T-helper 2 cell treated with Interferon-gamma antibody and Interleukin-4, amounts not matched to agents 100 ng/mL and 5 ng/mL, for 36 hours (primary cell): ENCODE measurements around the gene AEN. TPM values are rescaled to one million over a fixed set of nuclear protein-coding genes. Genes with fewer than 3 reads are reported as not detected.

ENCODE experiments used
- intact Hi-C: fragments of 100-400 bp; cut with micrococcal nuclease; formaldehyde crosslinking; loops from one replicate; pipeline ENCODE4 v1.15.1; 2023
- total RNA-seq: library from RNA; stranded (reverse); gene quantifications from 2 replicates; pipeline ENCODE4 v1.2.3, GENCODE V29; 2022

The AEN gene
- total RNA-seq, 1 donor from 2014 or later = 53.4 TPM

- intact Hi-C loops = loop anchor here (5.0 kb wide), 1 partner anchor 189 kb away; no protein-coding TSS in a partner anchor
Observed at GRCh38 chr15:88661041-88661700, 40.0 kb downstream of the AEN start.

GRCh38 chr15:88661761-88662556 is 40.8 kb downstream of the AEN start:
- intact Hi-C loops = loop anchor here (5.0 kb wide), 1 partner anchor 190 kb away; no protein-coding TSS in a partner anchor

- intact Hi-C loops = loop anchor here (5.0 kb wide), 1 partner anchor 191 kb away; no protein-coding TSS in a partner anchor
Observed at GRCh38 chr15:88663141-88663621, 42.0 kb downstream of the AEN start.

GRCh38 chr15:88664151-88664778 is 43.1 kb downstream of the AEN start:
- intact Hi-C loops = loop anchor here (1.0 to 5.0 kb wide), 2 partner anchors 40 to 192 kb away; no protein-coding TSS in a partner anchor

GRCh38 chr15:88674661-88675060 is 53.5 kb downstream of the AEN start:
- intact Hi-C loops = no loop called here

- intact Hi-C loops = no loop called here
Observed at GRCh38 chr15:88678755-88679154, 57.6 kb downstream of the AEN start.

GRCh38 chr15:88680241-88681001 is 59.3 kb downstream of the AEN start:
- intact Hi-C loops = no loop called here

GRCh38 chr15:88681610-88682221 is 60.6 kb downstream of the AEN start:
- intact Hi-C loops = no loop called here

Other genes starting within 250 kb of the AEN start
- gene MRPL46, start 154.0 kb upstream of the AEN start, total RNA-seq = 28.2 and 32.8 TPM in 2 replicates
- gene MRPS11, start 153.6 kb upstream of the AEN start, total RNA-seq = 53.5 and 57.4 TPM in 2 replicates
- 3.4 and 4.4 TPM in 2 replicates for gene DET1, start 74.7 kb upstream of the AEN start, total RNA-seq
- gene ISG20, start 17.7 kb downstream of the AEN start, total RNA-seq = 65.6 and 71.3 TPM in 2 replicates
- not detected in 2 replicates for gene ACAN, start 182.1 kb downstream of the AEN start, total RNA-seq